Measurements from ENCODE around the gene SLC25A47. TPM values are rescaled to one million over a fixed set of nuclear protein-coding genes. Genes with fewer than 3 reads are reported as not detected.

Gene SLC25A47
- total and polyA plus RNA-seq, 2 of the 4 experiments (the other 2 are of a cell fraction): not detected

- H3K56ac ChIP-seq (ENCODE audit: extremely low read depth, insufficient read depth, low read length): no peak overlapping the region
- peaks cover 3% of the 10 kb centered on the region; the same call in 1 of the 2 replicates for H3K9me1 ChIP-seq (ENCODE audit: insufficient read depth, low read length)
- no peak overlapping the region for H3K14ac ChIP-seq (replicated peaks; ENCODE audit: low read depth, low read length)
- dilution Hi-C loops (cut with HindIII; ENCODE audit: low sequenced_read_pairs, unreplicated experiment) (no loop called here), in situ Hi-C loops (cut with MboI; ENCODE audit: low sequenced_read_pairs) (no loop called here), intact Hi-C loops (cut with micrococcal nuclease) (no loop called here)
- no peak overlapping the region for H2AK5ac ChIP-seq (ENCODE audit: low read depth, low read length)
- peaks cover 5% of the 10 kb centered on the region for H3K4me1 ChIP-seq (ENCODE audit: control insufficient read depth, insufficient read depth, low read length)
- H2BK120ac ChIP-seq (ENCODE audit: low read depth, low read length): no peak overlapping the region
- H3K23ac ChIP-seq (ENCODE audit: low read depth, low read length): no peak overlapping the region
- H4K5ac ChIP-seq (ENCODE audit: low read depth, low read length): no peak overlapping the region
- DNase-seq (no peak), ATAC-seq (ENCODE audit: low read depth) (no peak)
- no peaks in the 10 kb centered on the region for H3K9me3 ChIP-seq (ENCODE audit: control insufficient read depth, insufficient read depth, low read length)
- TF ChIP-seq RAD21 (IDR thresholded peaks at IDR 0.05; ENCODE audit: low read length): no peak
- TF ChIP-seq POLR2A (IDR thresholded peaks at IDR 0.05; ENCODE audit: low read depth, low read length): no peak
- no peak for TF ChIP-seq BHLHE40 (IDR thresholded peaks at IDR 0.05; ENCODE audit: low read depth, low read length)
- TF ChIP-seq NFE2L2 (IDR thresholded peaks at IDR 0.05; ENCODE audit: low read depth, low read length): no peak
- no peak overlapping the region for H3K18ac ChIP-seq (ENCODE audit: low read depth, low read length)
- no peak overlapping the region for H2AFZ ChIP-seq (replicated peaks; ENCODE audit: low read length, poor library complexity)
- 97% methylated on average over 60 of the region's 61 CpGs; no CpG with 5 or more reads in 1 of the 2 experiments for WGBS, 2 experiments (ENCODE audit: extremely low coverage in 2 of 2, insufficient read length in 1 of 2)
- no peak overlapping the region for H2BK5ac ChIP-seq (ENCODE audit: low read depth, low read length, poor library complexity, severe bottlenecking)
- no peak overlapping the region for H3K9ac ChIP-seq (ENCODE audit: low read depth, low read length)
- H2AK9ac ChIP-seq (replicated peaks; ENCODE audit: low read depth, low read length, poor library complexity): no peak overlapping the region
- CTCF ChIA-PET: no interaction called here
- H2BK20ac ChIP-seq (ENCODE audit: low read depth, low read length): no peak overlapping the region
- H3K79me1 ChIP-seq (ENCODE audit: low read depth in 1 of 2, low read length in 2 of 2): peaks cover 2 to 64% of the 10 kb centered on the region in 2 experiments; a peak in 3 of 4 replicates
- H4K91ac ChIP-seq (ENCODE audit: insufficient read depth, low read depth, low read length): no peak overlapping the region
- H3K27ac ChIP-seq (ENCODE audit: insufficient read depth, low read length): no peak overlapping the region
- H3K36me3 ChIP-seq (ENCODE audit: control insufficient read depth, insufficient read depth, low read length): peaks cover 49% of the 10 kb centered on the region
- peaks cover 22% of the 10 kb centered on the region for H4K20me1 ChIP-seq (ENCODE audit: insufficient read depth, low read length)
- no peak overlapping the region for H3K4me2 ChIP-seq (ENCODE audit: low read depth, low read length)
- no peak overlapping the region for H3K4ac ChIP-seq (ENCODE audit: low read depth, low read length)
- no TSS peak for BruUV-seq (replicated peaks)
- H4K8ac ChIP-seq (ENCODE audit: low read depth in 2 of 2, low read length in 2 of 2): no peak overlapping the region
- POLR2A ChIA-PET (ENCODE audit: unreplicated experiment): no interaction called here
- H3K4me3 ChIP-seq (ENCODE audit: insufficient read depth, low read depth, low read length): no peak overlapping the region
- no peak overlapping the region for H2BK15ac ChIP-seq (ENCODE audit: low read depth, low read length)
- no peaks in the 10 kb centered on the region for H3K27me3 ChIP-seq (ENCODE audit: control insufficient read depth, insufficient read depth, low read length)
These were observed 30.8 kb upstream of the SLC25A47 start for GRCh38 chr14:100292301-100292775.
